SK-N-SH (cell line): Measurements from ENCODE around the gene CCDC188. TPM values are rescaled to one million over a fixed set of nuclear protein-coding genes. Genes with fewer than 3 reads are reported as not detected.

ENCODE experiments used
- CTCF ChIA-PET: fragments of 300-600, 350-600 bp; formaldehyde crosslinking; extraction: SDS; loops from one replicate; lab custom pipeline; 2021; lab: Yijun Ruan, JAX
- POLR2A ChIA-PET: fragments of 350-600 bp; sonication (Branson Sonifier 250); formaldehyde crosslinking; extraction: SDS; loops from one replicate; lab custom pipeline; 2020; ENCODE audit warnings: antibody characterized with exemption, inconsistent platforms; lab: Yijun Ruan, JAX
- DNase-seq: peaks from one replicate; pipeline ENCODE4 v3.0.0; 2012
- H2AFZ ChIP-seq: fragments of 200-600 bp; sonication (generic); 2 replicates; pipeline ENCODE4 v1.8.1; 2016; ENCODE audit warnings: antibody characterized with exemption, mild to moderate bottlenecking, low read depth
- H3F3A ChIP-seq: fragments of 200-600 bp; sonication (generic); replicated peaks from 2 replicates; pipeline ENCODE3; 2016; ENCODE audit warnings: antibody characterized with exemption, mild to moderate bottlenecking; ENCODE audit not compliant: insufficient read depth
- H3K27ac ChIP-seq, 2 experiments: fragments of 200-500 bp in 1 of 2; fragments of 200-600 bp in 1 of 2; sonication (Bioruptor generic) in 1 of 2; sonication (generic), shearing (Covaris generic) in 1 of 2; 2 replicates each; pipeline versions ENCODE4 v1.5.1 to v1.6.1; 2014 to 2016; ENCODE audit warnings: low read depth in 2 of 2, inconsistent platforms in 1 of 2, low read length in 1 of 2, mild to moderate bottlenecking in 1 of 2, mixed read lengths in 1 of 2
- H3K27me3 ChIP-seq: fragments of 200-600 bp; sonication (generic), shearing (Covaris generic); 2 replicates; pipeline ENCODE4 v1.6.1; 2016; ENCODE audit warnings: mixed run types; ENCODE audit not compliant: insufficient read depth
- H3K36me3 ChIP-seq, 2 experiments: fragments of 200-500 bp in 1 of 2; fragments of 200-600 bp in 1 of 2; sonication (Bioruptor generic) in 1 of 2; sonication (generic) in 1 of 2; replicated peaks in 1 of 2; 2 replicates each; pipeline versions ENCODE3 to v1.5.1; 2014 to 2016; ENCODE audit warnings: low read length in 1 of 2, mild to moderate bottlenecking in 1 of 2; ENCODE audit not compliant: insufficient read depth in 2 of 2, control insufficient read depth in 1 of 2
- H3K4me1 ChIP-seq, 2 experiments: fragments of 200-500 bp in 1 of 2; fragments of 200-600 bp in 1 of 2; sonication (Bioruptor generic) in 1 of 2; sonication (generic), shearing (Covaris generic) in 1 of 2; 2 replicates each; pipeline versions ENCODE4 v1.5.1 to v1.6.1; 2014 to 2016; ENCODE audit warnings: low read depth in 1 of 2, low read length in 1 of 2, mixed run types in 1 of 2; ENCODE audit not compliant: insufficient read depth in 2 of 2, control insufficient read depth in 1 of 2
- H3K4me2 ChIP-seq: fragments of 200-600 bp; sonication (generic), shearing (Covaris generic); 2 replicates; pipeline ENCODE4 v1.6.1; 2017; ENCODE audit warnings: mixed run types
- H3K4me3 ChIP-seq, 2 experiments: fragments of 200-500 bp in 1 of 2; fragments of 200-600 bp in 1 of 2; sonication (Bioruptor generic) in 1 of 2; sonication (generic), shearing (Covaris generic) in 1 of 2; 2 replicates each; pipeline versions ENCODE4 v1.5.1 to v1.8.1; 2014 to 2016; ENCODE audit warnings: low read depth in 2 of 2, inconsistent platforms in 1 of 2, low read length in 1 of 2, mild to moderate bottlenecking in 1 of 2, mixed read lengths in 1 of 2, moderate library complexity in 1 of 2
- H3K79me2 ChIP-seq: fragments of 200-600 bp; sonication (generic); 2 replicates; pipeline ENCODE4 v1.8.1; 2017; ENCODE audit warnings: mild to moderate bottlenecking; ENCODE audit not compliant: insufficient read depth
- H3K9ac ChIP-seq: fragments of 200-600 bp; sonication (generic); 2 replicates; pipeline ENCODE4 v1.6.1; 2017; ENCODE audit warnings: mixed run types
- H3K9me2 ChIP-seq: fragments of 200-600 bp; sonication (generic); 2 replicates; pipeline ENCODE4 v1.6.1; 2017; ENCODE audit warnings: mixed run types
- H3K9me3 ChIP-seq: fragments of 200-600 bp; sonication (generic); 2 replicates; pipeline ENCODE4 v1.6.1; 2017; ENCODE audit warnings: mixed run types, mild to moderate bottlenecking, moderate library complexity
- H4K20me1 ChIP-seq: fragments of 200-600 bp; sonication (generic); 2 replicates; pipeline ENCODE4 v1.6.1; 2017; ENCODE audit warnings: mild to moderate bottlenecking, mixed run types; ENCODE audit not compliant: insufficient read depth
- CHD2 ChIP-seq: fragments of 150-350 bp; IDR thresholded peaks from 2 replicates; pipeline ENCODE4 v1.6.1; 2018; ENCODE audit warnings: low read length; ENCODE audit not compliant: partially characterized antibody
- EZH2phosphoT487 ChIP-seq: fragments of 200-600 bp; sonication (generic); IDR thresholded peaks from 2 replicates; pipeline ENCODE4 v1.6.1; 2017; ENCODE audit warnings: low read depth, mixed run types, mild to moderate bottlenecking, antibody characterized with exemption, moderate library complexity, borderline replicate concordance
- FOXM1 ChIP-seq: IDR thresholded peaks from 2 replicates; pipeline ENCODE4 v1.4.0; 2012; ENCODE audit warnings: low read depth, mild to moderate bottlenecking
- POLR2AphosphoS5 ChIP-seq: IDR thresholded peaks from 2 replicates; pipeline ENCODE4 v1.6.1; 2012; ENCODE audit warnings: low read depth, low read length
- RCOR1 ChIP-seq: fragments of 150-350 bp; IDR thresholded peaks from 2 replicates; pipeline ENCODE4 v1.6.1; 2017; ENCODE audit warnings: antibody characterized with exemption, low read length
- RFX5 ChIP-seq: IDR thresholded peaks from 2 replicates; pipeline ENCODE4 v1.6.1; 2012; ENCODE audit warnings: mild to moderate bottlenecking, improper control_type of control experiment, low read length
- RXRA ChIP-seq: IDR thresholded peaks from 2 replicates; pipeline ENCODE4 v1.4.0; 2012; ENCODE audit warnings: low read depth, mild to moderate bottlenecking, borderline replicate concordance
- WGBS: methylation state at CpG from one replicate; pipeline ENCODE4 v1.1.6; 2017; ENCODE audit warnings: low lambda C conversion rate; 5-methylcytosine and 5-hydroxymethylcytosine counted together
- polyA plus RNA-seq, 3 experiments: library from polyadenylated mRNA; depleted of rRNA; stranded (reverse); fragments of >200 nt; gene quantifications; 2 replicates each; pipeline ENCODE4 v1.2.3, GENCODE V29; 2012
- TF ChIP-seq, protein P1 (sequence below): IDR thresholded peaks from 2 replicates; pipeline ENCODE4 v1.4.0; 2012; ENCODE audit warnings: low read depth, borderline replicate concordance
- TF ChIP-seq, protein P2 (sequence below): IDR thresholded peaks from 2 replicates; pipeline ENCODE4 v1.6.1; 2012; ENCODE audit warnings: mild to moderate bottlenecking, low read depth, low read length, moderate library complexity
- TF ChIP-seq, protein P3 (sequence below): fragments of 150-350 bp; IDR thresholded peaks from 2 replicates; pipeline ENCODE4 v1.6.1; 2017; ENCODE audit warnings: antibody characterized with exemption, low read length, low read depth, borderline replicate concordance

Gene CCDC188
- polyA plus RNA-seq, 1 of the 3 experiments (the other 2 are of a cell fraction), result 21.1 TPM

DNA sequence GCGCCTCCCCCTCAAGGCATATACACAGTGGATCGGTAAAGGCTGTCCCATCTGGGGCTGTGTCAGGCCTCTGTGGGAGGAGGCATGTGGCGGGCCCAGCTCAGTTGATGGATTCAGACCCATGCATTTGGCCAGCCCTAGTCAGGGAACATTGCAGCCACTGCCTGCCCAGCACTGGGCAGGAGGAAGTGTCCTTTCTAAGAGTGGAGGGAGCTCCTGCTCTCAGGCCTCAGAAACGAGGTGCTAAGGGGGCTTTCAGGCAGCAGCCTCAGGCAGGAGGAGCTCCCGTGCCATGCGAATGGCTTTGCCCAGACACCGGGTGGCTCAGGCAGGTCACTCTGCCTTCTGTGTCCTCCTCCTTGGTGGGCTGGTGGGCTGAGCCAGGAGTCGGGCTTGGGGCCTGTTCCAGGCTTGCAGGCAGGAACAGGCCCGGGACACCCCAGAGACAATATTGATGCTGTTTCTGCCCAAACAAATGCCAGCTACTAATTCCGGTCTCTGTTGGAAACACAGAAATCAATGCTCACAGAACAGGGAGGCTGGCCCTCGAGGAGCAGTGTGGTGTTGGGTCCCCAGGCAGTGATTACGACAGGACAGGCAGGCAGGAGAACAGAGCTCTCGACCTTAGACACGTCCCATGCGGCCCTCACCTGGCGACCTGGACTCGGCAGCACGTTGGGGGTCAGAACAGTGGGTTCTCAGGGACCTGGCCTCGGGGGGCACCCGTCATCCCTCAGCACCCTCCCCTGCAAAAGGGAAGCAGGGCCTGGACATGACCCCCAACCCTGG lies 42.3 kb upstream of the CCDC188 start:
- no peaks in the 10 kb centered on the region for H3K36me3 ChIP-seq
- no peak for DNase-seq
- TF ChIP-seq, protein P1, sequence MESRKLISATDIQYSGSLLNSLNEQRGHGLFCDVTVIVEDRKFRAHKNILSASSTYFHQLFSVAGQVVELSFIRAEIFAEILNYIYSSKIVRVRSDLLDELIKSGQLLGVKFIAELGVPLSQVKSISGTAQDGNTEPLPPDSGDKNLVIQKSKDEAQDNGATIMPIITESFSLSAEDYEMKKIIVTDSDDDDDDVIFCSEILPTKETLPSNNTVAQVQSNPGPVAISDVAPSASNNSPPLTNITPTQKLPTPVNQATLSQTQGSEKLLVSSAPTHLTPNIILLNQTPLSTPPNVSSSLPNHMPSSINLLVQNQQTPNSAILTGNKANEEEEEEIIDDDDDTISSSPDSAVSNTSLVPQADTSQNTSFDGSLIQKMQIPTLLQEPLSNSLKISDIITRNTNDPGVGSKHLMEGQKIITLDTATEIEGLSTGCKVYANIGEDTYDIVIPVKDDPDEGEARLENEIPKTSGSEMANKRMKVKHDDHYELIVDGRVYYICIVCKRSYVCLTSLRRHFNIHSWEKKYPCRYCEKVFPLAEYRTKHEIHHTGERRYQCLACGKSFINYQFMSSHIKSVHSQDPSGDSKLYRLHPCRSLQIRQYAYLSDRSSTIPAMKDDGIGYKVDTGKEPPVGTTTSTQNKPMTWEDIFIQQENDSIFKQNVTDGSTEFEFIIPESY, result no peak
- TF ChIP-seq CHD2 (no peak), POLR2AphosphoS5 (no peak), RCOR1 (no peak), FOXM1 (no peak), RXRA (no peak), RFX5 (no peak), EZH2phosphoT487 (no peak)
- TF ChIP-seq, protein P2, sequence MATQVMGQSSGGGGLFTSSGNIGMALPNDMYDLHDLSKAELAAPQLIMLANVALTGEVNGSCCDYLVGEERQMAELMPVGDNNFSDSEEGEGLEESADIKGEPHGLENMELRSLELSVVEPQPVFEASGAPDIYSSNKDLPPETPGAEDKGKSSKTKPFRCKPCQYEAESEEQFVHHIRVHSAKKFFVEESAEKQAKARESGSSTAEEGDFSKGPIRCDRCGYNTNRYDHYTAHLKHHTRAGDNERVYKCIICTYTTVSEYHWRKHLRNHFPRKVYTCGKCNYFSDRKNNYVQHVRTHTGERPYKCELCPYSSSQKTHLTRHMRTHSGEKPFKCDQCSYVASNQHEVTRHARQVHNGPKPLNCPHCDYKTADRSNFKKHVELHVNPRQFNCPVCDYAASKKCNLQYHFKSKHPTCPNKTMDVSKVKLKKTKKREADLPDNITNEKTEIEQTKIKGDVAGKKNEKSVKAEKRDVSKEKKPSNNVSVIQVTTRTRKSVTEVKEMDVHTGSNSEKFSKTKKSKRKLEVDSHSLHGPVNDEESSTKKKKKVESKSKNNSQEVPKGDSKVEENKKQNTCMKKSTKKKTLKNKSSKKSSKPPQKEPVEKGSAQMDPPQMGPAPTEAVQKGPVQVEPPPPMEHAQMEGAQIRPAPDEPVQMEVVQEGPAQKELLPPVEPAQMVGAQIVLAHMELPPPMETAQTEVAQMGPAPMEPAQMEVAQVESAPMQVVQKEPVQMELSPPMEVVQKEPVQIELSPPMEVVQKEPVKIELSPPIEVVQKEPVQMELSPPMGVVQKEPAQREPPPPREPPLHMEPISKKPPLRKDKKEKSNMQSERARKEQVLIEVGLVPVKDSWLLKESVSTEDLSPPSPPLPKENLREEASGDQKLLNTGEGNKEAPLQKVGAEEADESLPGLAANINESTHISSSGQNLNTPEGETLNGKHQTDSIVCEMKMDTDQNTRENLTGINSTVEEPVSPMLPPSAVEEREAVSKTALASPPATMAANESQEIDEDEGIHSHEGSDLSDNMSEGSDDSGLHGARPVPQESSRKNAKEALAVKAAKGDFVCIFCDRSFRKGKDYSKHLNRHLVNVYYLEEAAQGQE, result no peak
- TF ChIP-seq, protein P3, sequence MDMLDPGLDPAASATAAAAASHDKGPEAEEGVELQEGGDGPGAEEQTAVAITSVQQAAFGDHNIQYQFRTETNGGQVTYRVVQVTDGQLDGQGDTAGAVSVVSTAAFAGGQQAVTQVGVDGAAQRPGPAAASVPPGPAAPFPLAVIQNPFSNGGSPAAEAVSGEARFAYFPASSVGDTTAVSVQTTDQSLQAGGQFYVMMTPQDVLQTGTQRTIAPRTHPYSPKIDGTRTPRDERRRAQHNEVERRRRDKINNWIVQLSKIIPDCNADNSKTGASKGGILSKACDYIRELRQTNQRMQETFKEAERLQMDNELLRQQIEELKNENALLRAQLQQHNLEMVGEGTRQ, result no peak
- TF ChIP-seq, all 33 proteins: peak for 0
- no peaks in the 10 kb centered on the region for H3K9me3 ChIP-seq
- H3K79me2 ChIP-seq, result no peaks in the 10 kb centered on the region
- no peak overlapping the region for H3K27ac ChIP-seq
- no peak overlapping the region for H3K4me2 ChIP-seq
- no peaks in the 10 kb centered on the region for H3F3A ChIP-seq
- H2AFZ ChIP-seq, result no peak overlapping the region
- no peaks in the 10 kb centered on the region for H3K9me2 ChIP-seq
- peaks cover 11% of the 10 kb centered on the region; the same call in 1 of the 2 replicates for H3K27me3 ChIP-seq
- WGBS, result 60% methylated on average over 9 of the region's 20 CpGs
- ChIA-PET CTCF (interaction anchor here (0.9 to 1.1 kb wide), 2 partner anchors 11 to 12 kb away, joined by 3 read pairs; no protein-coding TSS in a partner anchor), POLR2A (no interaction called here)
- H3K9ac ChIP-seq, result no peak overlapping the region
- H3K4me3 ChIP-seq, result no peak overlapping the region
- no peaks in the 10 kb centered on the region for H4K20me1 ChIP-seq
- H3K4me1 ChIP-seq, result no peaks in the 10 kb centered on the region
